WI38 (cell line): ENCODE results near the gene RPS3.

Experiments used
- H3K4me3 ChIP-seq: 2 replicates; pipeline ENCODE4 v1.5.1; 2011; ENCODE audit warnings: low read depth, mild to moderate bottlenecking, control low read depth, low read length
- CTCF ChIP-seq: IDR thresholded peaks from 2 replicates; pipeline ENCODE4 v1.5.1; 2012; ENCODE audit warnings: low read depth, mild to moderate bottlenecking, control low read depth, low read length

RPS3 gene

DNA sequence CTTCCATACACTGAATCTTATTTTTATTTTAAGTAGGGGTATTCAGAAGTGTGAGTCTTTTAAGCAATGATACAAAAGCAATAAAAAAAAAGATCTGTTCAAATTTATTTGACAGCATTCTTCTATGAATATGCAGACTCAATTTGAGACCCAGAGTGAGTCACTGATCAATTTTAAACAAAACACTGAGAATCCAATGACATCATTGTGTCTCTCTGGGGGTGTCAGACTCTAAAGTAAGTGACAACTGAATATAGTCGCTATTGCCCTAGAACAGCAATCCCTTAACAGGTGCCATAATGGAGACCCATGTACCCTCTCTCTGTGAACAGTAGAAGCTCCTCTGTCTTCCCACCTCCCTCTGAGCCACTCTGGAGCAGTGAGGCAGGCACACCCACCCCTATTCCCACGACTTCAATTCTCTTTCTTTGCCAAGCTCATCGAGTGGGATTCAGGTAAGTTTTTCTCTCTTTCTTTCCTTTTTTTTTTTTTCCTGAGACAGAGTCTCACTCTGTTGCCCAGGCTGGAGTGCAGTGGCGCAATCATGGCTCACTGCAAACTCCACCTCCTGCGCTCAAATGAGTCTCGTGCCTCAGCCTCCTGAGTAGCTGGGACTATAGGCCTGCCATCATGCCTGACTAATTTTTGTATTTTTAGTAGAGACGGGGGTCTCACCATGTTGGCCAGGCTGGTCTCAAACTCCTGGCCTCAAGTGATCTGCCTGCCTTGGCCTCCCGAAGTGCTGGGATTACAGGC is 5.1 kb upstream of the RPS3 start:
- no peak for TF ChIP-seq CTCF
- H3K4me3 ChIP-seq = no peak overlapping the region

DNA sequence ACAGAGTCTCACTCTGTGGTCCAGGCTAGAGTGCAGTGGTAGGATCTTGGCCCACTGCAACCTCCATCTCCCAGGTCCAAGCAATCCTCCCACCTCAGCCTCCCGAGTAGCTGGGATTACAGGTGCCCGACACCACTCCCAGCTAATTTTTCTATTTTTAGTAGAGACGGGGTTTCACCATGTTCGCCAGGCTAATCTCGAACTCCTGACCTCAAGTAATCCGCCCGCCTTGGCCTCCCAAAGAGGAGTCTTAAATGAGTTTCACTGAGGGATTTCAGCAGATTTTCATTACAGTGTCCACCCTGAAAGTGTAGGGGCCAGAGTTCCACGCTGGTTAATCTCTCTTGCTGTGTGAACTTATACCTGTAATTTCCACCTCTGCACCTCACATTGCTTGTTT is 412 bp upstream of the RPS3 start:
- TF ChIP-seq CTCF = no peak
- no peak overlapping the region for H3K4me3 ChIP-seq

DNA sequence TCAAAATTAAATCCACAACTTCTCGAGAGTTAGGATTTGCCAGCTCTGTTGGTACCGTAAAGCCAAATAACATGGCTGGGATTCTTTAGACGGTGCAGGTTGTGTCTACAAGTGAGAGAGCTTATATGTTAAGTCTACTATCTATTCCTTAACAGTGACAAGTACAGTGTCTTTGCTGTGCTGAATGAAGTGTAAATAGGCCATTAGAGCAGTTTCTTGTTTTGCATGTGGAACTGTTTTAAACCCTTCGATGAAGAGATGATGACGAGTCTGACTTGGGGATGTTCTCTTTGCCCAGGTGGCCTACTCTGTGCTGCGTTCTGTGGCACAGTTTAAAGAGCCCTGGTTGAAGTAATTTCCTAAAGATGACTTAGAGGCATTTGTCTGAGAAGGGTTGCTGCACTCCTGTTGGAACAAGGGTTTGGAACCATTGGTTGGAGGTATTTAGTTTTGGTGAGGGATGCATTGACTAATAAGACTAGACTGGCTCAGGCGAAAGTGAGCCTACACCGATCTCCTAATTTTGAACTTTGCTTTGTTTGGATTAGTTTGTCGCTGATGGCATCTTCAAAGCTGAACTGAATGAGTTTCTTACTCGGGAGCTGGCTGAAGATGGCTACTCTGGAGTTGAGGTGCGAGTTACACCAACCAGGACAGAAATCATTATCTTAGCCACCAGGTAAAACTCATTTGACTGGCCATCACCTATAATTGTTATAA is 988 bp downstream of the RPS3 start:
- TF ChIP-seq CTCF = no peak
- peak overlapping the region; percentile 93 for H3K4me3 ChIP-seq

DNA sequence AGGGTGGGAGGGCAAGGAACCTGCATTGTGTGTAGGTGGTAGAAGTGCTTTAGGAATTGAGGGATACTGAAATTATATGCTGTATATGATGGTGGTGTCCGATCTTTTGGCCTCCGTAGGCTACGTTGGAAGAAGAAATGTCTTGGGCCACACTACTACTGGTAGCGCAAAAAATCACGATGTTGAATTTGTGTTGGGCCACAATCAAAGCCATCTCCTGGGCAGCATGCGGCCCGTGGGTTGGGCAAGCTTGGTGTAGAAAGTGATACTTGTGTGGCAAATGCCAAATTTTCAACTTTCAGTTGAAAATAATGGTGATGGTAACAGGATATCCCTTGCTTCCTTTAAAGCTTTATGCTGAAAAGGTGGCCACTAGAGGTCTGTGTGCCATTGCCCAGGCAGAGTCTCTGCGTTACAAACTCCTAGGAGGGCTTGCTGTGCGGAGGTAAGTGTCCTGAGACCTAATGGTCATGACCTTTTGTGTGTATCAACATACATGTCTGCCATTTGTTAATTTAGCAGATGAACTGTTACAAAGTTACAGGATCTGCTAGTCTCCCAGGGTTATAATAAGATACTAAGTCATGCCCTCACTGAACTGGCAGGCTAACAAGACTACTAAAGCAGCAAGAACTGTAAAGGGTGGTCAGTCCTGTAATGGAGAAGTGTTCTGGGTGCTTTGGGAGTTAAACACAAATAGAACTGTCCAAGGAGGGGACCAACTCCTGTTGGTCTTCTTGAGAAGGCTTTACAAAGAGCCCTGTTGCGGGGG is 2.9 kb downstream of the RPS3 start:
- no peak overlapping the region for H3K4me3 ChIP-seq
- no peak for TF ChIP-seq CTCF

GRCh38 chr11:75403037-75403436 is 3.7 kb downstream of the RPS3 start:
- H3K4me3 ChIP-seq = no peak overlapping the region
- TF ChIP-seq CTCF = no peak

DNA sequence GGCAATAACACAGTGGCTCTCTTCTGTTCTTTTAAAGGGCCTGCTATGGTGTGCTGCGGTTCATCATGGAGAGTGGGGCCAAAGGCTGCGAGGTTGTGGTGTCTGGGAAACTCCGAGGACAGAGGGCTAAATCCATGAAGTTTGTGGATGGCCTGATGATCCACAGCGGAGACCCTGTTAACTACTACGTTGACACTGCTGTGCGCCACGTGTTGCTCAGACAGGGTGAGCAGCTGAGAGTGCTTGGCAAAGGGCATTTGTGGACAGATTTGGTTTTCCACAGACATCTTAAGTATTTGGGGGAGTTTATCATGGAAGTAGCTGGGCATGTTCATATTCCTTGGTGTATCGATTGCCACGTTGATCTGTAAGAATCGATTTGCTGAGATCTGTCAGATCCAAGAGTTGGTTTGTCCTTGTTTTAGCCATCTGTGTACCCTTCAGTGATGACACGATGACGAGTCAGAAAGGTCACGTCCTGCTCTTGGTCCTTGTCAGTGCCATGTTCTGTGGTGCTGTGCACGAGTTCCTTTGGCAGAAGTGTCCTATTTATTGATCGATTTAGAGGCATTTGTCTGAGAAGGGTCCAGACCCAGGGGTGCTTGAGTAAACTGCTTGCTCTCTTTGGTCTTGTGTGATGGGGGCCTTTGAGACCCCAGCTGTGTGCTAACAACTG is 4.8 kb downstream of the RPS3 start:
- no peak for TF ChIP-seq CTCF
- no peak overlapping the region for H3K4me3 ChIP-seq
